Panc1 (cell line): ENCODE data around the gene ATRN.

Source experiments
- CTCF ChIP-seq: fragments of 450-650 bp; IDR thresholded peaks from 2 replicates; pipeline ENCODE4 v1.5.1; 2017; ENCODE audit warnings: mild to moderate bottlenecking
- POLR2AphosphoS5 ChIP-seq: IDR thresholded peaks from 2 replicates; pipeline ENCODE4 v1.6.1; 2012; ENCODE audit warnings: mild to moderate bottlenecking, low read depth, low read length, moderate library complexity
- REST ChIP-seq, 2 experiments: IDR thresholded peaks; 2 replicates each; pipeline ENCODE4 v1.6.1; 2011 to 2012; ENCODE audit warnings: low read depth in 2 of 2, control low read depth in 1 of 2, low read length in 1 of 2, mild to moderate bottlenecking in 1 of 2, moderate library complexity in 1 of 2; ENCODE audit not compliant: insufficient read depth in 1 of 2

- TF ChIP-seq CTCF (no peak), POLR2AphosphoS5 (no peak), REST (IDR thresholded peaks at IDR 0.05; ENCODE audit: insufficient read depth in 1 of 2, low read depth in 2 of 2, low read length in 1 of 2) (no peak)
Observed at GRCh38 chr20:3652676-3653596, 182.1 kb downstream of the ATRN start.
